HepG2 (cell line): ENCODE data around the gene ACVR1B. TPM values are rescaled to one million over a fixed set of nuclear protein-coding genes. Genes with fewer than 3 reads are reported as not detected.

Experiments used
- NFE2L1 ChIP-seq: sonication (generic); formaldehyde crosslinking; IDR thresholded peaks from 2 replicates; pipeline ENCODE4 v1.4.0; 2020; ENCODE audit warnings: missing genetic modification reagents, mild to moderate bottlenecking, borderline replicate concordance
- REXO4 ChIP-seq: sonication (generic); formaldehyde crosslinking; IDR thresholded peaks from 2 replicates; pipeline ENCODE4 v1.8.0; 2022; ENCODE audit warnings: missing genetic modification reagents, mild to moderate bottlenecking, borderline replicate concordance
- ZNF569 ChIP-seq: sonication (generic); formaldehyde crosslinking; IDR thresholded peaks from 2 replicates; pipeline ENCODE4 v1.5.0; 2020; ENCODE audit warnings: mild to moderate bottlenecking, missing genetic modification reagents, moderate library complexity, borderline replicate concordance
- ZNF615 ChIP-seq: sonication (generic); formaldehyde crosslinking; IDR thresholded peaks from 2 replicates; pipeline ENCODE4 v1.5.0; 2020; ENCODE audit warnings: mild to moderate bottlenecking, missing genetic modification reagents, borderline replicate concordance
- ZNF737 ChIP-seq: sonication (generic); formaldehyde crosslinking; IDR thresholded peaks from 2 replicates; pipeline ENCODE4 v1.5.0; 2020; ENCODE audit warnings: missing genetic modification reagents, mild to moderate bottlenecking, borderline replicate concordance
- polyA plus RNA-seq, 8 experiments: library from polyadenylated mRNA; depleted of rRNA in 3 of 8; stranded (reverse) in 7 of 8; unstranded in 1 of 8; fragments of >200 nt; fragmentation: Illumina TruSeq in 4 of 8; extraction: Trizol in 4 of 8; gene quantifications; 2 replicates each; pipeline versions ENCODE4 v1.2.1 to v1.2.3, GENCODE V29; 2011 to 2016; ENCODE audit warnings: low read depth in 4 of 8, missing spikeins in 1 of 8, mixed read lengths in 1 of 8; ENCODE audit not compliant: insufficient read depth in 1 of 8
- total RNA-seq, 5 experiments: library from RNA; depleted of rRNA; stranded (reverse); fragments of >200 nt; fragmentation: Illumina TruSeq; extraction: Trizol; gene quantifications; 2 replicates each; pipeline ENCODE4 v1.2.3, GENCODE V29; 2016; ENCODE audit warnings: low read depth in 1 of 5
- TF ChIP-seq, protein P1 (sequence below), 2 experiments: fragments of 450-650 bp in 1 of 2; sonication (generic) in 1 of 2; formaldehyde crosslinking in 1 of 2; IDR thresholded peaks; 2 replicates each; pipeline versions ENCODE4 v1.6.1 to v1.8.0; 2016 to 2022; ENCODE audit warnings: antibody characterized with exemption in 1 of 2, mild to moderate bottlenecking in 1 of 2, missing genetic modification reagents in 1 of 2

ACVR1B gene
- total and polyA plus RNA-seq, 2 of the 13 experiments (the other 11 are each of a cell fraction or from before 2014, with no cell fraction given) = 8.9 to 12.1 TPM

DNA sequence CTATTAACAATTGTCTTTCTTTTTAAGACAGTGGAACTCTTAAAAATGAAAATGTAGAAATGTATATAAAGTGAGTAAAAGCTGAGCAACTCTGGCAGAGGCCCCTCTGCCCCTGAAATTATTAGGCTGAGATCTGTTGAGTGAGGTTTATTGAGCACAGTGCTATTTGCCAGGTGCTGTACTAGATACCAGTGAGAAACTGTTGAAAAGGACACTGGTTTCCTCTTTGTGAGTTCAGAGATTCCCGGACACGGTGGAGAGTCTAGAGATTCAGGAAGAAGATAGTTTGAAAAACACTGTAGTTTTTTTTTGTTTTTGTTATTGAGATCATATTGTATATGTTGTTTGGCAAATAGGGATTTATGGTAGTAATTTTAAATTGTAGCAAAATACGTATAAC is 11.2 kb downstream of the ACVR1B start (continued):
- TF ChIP-seq, protein P1, sequence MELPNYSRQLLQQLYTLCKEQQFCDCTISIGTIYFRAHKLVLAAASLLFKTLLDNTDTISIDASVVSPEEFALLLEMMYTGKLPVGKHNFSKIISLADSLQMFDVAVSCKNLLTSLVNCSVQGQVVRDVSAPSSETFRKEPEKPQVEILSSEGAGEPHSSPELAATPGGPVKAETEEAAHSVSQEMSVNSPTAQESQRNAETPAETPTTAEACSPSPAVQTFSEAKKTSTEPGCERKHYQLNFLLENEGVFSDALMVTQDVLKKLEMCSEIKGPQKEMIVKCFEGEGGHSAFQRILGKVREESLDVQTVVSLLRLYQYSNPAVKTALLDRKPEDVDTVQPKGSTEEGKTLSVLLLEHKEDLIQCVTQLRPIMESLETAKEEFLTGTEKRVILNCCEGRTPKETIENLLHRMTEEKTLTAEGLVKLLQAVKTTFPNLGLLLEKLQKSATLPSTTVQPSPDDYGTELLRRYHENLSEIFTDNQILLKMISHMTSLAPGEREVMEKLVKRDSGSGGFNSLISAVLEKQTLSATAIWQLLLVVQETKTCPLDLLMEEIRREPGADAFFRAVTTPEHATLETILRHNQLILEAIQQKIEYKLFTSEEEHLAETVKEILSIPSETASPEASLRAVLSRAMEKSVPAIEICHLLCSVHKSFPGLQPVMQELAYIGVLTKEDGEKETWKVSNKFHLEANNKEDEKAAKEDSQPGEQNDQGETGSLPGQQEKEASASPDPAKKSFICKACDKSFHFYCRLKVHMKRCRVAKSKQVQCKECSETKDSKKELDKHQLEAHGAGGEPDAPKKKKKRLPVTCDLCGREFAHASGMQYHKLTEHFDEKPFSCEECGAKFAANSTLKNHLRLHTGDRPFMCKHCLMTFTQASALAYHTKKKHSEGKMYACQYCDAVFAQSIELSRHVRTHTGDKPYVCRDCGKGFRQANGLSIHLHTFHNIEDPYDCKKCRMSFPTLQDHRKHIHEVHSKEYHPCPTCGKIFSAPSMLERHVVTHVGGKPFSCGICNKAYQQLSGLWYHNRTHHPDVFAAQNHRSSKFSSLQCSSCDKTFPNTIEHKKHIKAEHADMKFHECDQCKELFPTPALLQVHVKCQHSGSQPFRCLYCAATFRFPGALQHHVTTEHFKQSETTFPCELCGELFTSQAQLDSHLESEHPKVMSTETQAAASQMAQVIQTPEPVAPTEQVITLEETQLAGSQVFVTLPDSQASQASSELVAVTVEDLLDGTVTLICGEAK (IDR thresholded peaks at IDR 0.05) = no peak
- TF ChIP-seq, protein P1 (CRISPR knock-in tag; IDR thresholded peaks at IDR 0.05) = no peak
- TF ChIP-seq ZNF615 (CRISPR knock-in tag) (no peak), ZNF569 (CRISPR knock-in tag) (no peak), NFE2L1 (CRISPR knock-in tag) (no peak), ZNF737 (CRISPR knock-in tag) (no peak), REXO4 (CRISPR knock-in tag) (no peak)
